Right lobe of liver (tissue), 6 donors: ENCODE data around the gene ATP6V1G3. TPM values are rescaled to one million over a fixed set of nuclear protein-coding genes. Genes with fewer than 3 reads are reported as not detected.

Experiments used
- ATAC-seq, 4 donors: fragments of 200-7000 bp; cut with Tn5 transposase; one replicate each; pipeline ENCODE4 v1.9.1; 2020; ENCODE audit warnings: mild to moderate bottlenecking in 4 of 4, moderate library complexity in 4 of 4
- DNase-seq, 3 donors: peaks; one replicate each; pipeline ENCODE4 v3.0.0-alpha.2; 2020
- H3K27ac ChIP-seq, 3 donors: fragments of 200-600 bp; one replicate each; pipeline ENCODE4 v1.8.0; 2022
- H3K27me3 ChIP-seq, 2 donors: fragments of 200-600 bp; one replicate each; pipeline ENCODE4 v1.8.0; 2022
- H3K36me3 ChIP-seq, 4 donors: fragments of 200-600 bp; sonication (generic) in 1 of 4; one replicate each; pipeline versions ENCODE4 v1.5.1 to v1.8.0; 2017 to 2022; ENCODE audit warnings: control low read depth in 1 of 4
- H3K4me1 ChIP-seq, 4 donors: fragments of 200-600 bp; sonication (generic) in 1 of 4; one replicate each; pipeline versions ENCODE4 v1.5.1 to v1.8.0; 2017 to 2022; ENCODE audit warnings: control low read depth in 1 of 4
- H3K4me3 ChIP-seq, 3 donors: fragments of 200-600 bp; one replicate each; pipeline ENCODE4 v1.8.0; 2022
- H3K9me3 ChIP-seq, 4 donors: fragments of 200-600 bp; sonication (generic) in 1 of 4; one replicate each; pipeline versions ENCODE4 v1.5.1 to v1.8.0; 2017 to 2022; ENCODE audit warnings: control low read depth in 1 of 4
- CTCF ChIP-seq, 4 donors: fragments of 200-600 bp in 3 of 4; fragments of 450-650 bp in 1 of 4; IDR thresholded peaks; one replicate each; pipeline versions ENCODE4 v1.5.1 to v1.8.0; 2016 to 2022; ENCODE audit warnings: antibody characterized with exemption in 4 of 4, mild to moderate bottlenecking in 2 of 4
- POLR2A ChIP-seq: fragments of 450-650 bp; IDR thresholded peaks from one replicate; pipeline ENCODE4 v1.6.1; 2017; ENCODE audit warnings: antibody characterized with exemption, mild to moderate bottlenecking
- WGBS: methylation state at CpG from one replicate; pipeline ENCODE4 v1.1.6; 2018; ENCODE audit warnings: low coverage, low lambda C conversion rate; ENCODE audit not compliant: insufficient coverage; ENCODE audit errors: missing lambda C conversion rate; 5-methylcytosine and 5-hydroxymethylcytosine counted together
- intact Hi-C, 2 donors: fragments of 100-400 bp; cut with DNase I; formaldehyde crosslinking; loops; one replicate each; pipeline versions ENCODE4 v1.11.2 to v1.14.1; 2022
- total RNA-seq, 6 experiments: library from RNA; depleted of rRNA in 2 of 6; stranded (reverse); fragments of >200 nt in 2 of 6; fragmentation: NEBNext Ultra II Directional in 3 of 6; extraction: Animal tissue kit (Norgen Biotek cat#: 25700) in 3 of 6; gene quantifications; one replicate each; pipeline versions ENCODE4 v1.1.0 to v1.2.4, GENCODE V29; 2016 to 2023
- donor health status: DM: no; HTN: yes; CAD: no.
- donor health status: DM: no; HTN: no; CAD: no.
- donor health status: DM: no; HTN: no; CAD: no.
- donor health status: DM: no; HTN: yes; CAD: no.
- donor health status: DM: no; HTN: yes; CAD: no.

Gene ATP6V1G3
- total RNA-seq, 6 experiments from 2014 or later: not detected

- Histone ChIP-seq H3K4me1 (no peaks in the 10 kb centered on the region), H3K4me3 (no peak overlapping the region), H3K27me3 (no peaks in the 10 kb centered on the region), H3K9me3 (no peaks in the 10 kb centered on the region), H3K36me3 (no peaks in the 10 kb centered on the region), H3K27ac (no peak overlapping the region)
- no peak for TF ChIP-seq CTCF (IDR thresholded peaks at IDR 0.05)
- intact Hi-C loops: no loop called here
- ATAC-seq (no peak), DNase-seq (no peak)
Measured at GRCh38 chr1:198548890-198549289, 8.4 kb upstream of the ATP6V1G3 start.

- Histone ChIP-seq H3K36me3 (no peaks in the 10 kb centered on the region), H3K4me1 (no peaks in the 10 kb centered on the region), H3K9me3 (no peaks in the 10 kb centered on the region), H3K4me3 (no peak overlapping the region), H3K27me3 (no peaks in the 10 kb centered on the region), H3K27ac (no peak overlapping the region)
- TF ChIP-seq POLR2A: no peak
- TF ChIP-seq CTCF (IDR thresholded peaks at IDR 0.05): no peak
- no peak for ATAC-seq
- WGBS: 90% methylated on average over 5 of the region's 6 CpGs
- intact Hi-C loops: no loop called here
- no peak for DNase-seq
Measured at GRCh38 chr1:198545156-198545555, 4.7 kb upstream of the ATP6V1G3 start.

- Histone ChIP-seq H3K4me3 (no peak overlapping the region), H3K9me3 (no peaks in the 10 kb centered on the region), H3K27me3 (no peaks in the 10 kb centered on the region), H3K4me1 (no peaks in the 10 kb centered on the region), H3K36me3 (no peaks in the 10 kb centered on the region), H3K27ac (no peak overlapping the region)
- 44% methylated on average over 1 of the region's 1 CpG for WGBS
- TF ChIP-seq CTCF (IDR thresholded peaks at IDR 0.05): no peak
- no peak for TF ChIP-seq POLR2A
- ATAC-seq (no peak), DNase-seq (no peak)
- intact Hi-C loops: no loop called here
Measured at GRCh38 chr1:198544265-198544664, 3.8 kb upstream of the ATP6V1G3 start.

- no peaks in the 10 kb centered on the region for H3K36me3 ChIP-seq
- H3K27me3 ChIP-seq: no peaks in the 10 kb centered on the region
- H3K27ac ChIP-seq: no peak overlapping the region
- H3K4me3 ChIP-seq: no peak overlapping the region
- no peaks in the 10 kb centered on the region for H3K9me3 ChIP-seq
- ATAC-seq (peak in 2 of 4 donors; percentile 24 to 36), DNase-seq (no peak)
- no peaks in the 10 kb centered on the region for H3K4me1 ChIP-seq
- TF ChIP-seq POLR2A (no peak), CTCF (IDR thresholded peaks at IDR 0.05) (no peak)
- 19% methylated on average over 2 of the region's 2 CpGs for WGBS
- intact Hi-C loops: no loop called here
Measured at GRCh38 chr1:198543670-198544260, 3.3 kb upstream of the ATP6V1G3 start.

GRCh38 chr1:198542632-198543031 is 2.2 kb upstream of the ATP6V1G3 start:
- H3K9me3 ChIP-seq: no peaks in the 10 kb centered on the region
- H3K27me3 ChIP-seq: no peaks in the 10 kb centered on the region
- 44% methylated on average over 1 of the region's 1 CpG for WGBS
- TF ChIP-seq CTCF (IDR thresholded peaks at IDR 0.05) (no peak), POLR2A (no peak)
- DNase-seq (no peak), ATAC-seq (no peak)
- no peaks in the 10 kb centered on the region for H3K36me3 ChIP-seq
- intact Hi-C loops: no loop called here
- H3K4me1 ChIP-seq: no peaks in the 10 kb centered on the region
- no peak overlapping the region for H3K27ac ChIP-seq
- no peak overlapping the region for H3K4me3 ChIP-seq
